Gastrocnemius medialis (tissue), 4 donors: ENCODE data around the gene TAOK1. TPM values are rescaled to one million over a fixed set of nuclear protein-coding genes. Genes with fewer than 3 reads are reported as not detected.

Experiments
- ATAC-seq, 2 donors: fragments of 150-250 bp; one replicate each; pipeline ENCODE4 v1.9.1; 2016
- DNase-seq, 2 donors: peaks; one replicate each; pipeline ENCODE4 v3.0.0-alpha.2; 2019
- H3K27ac ChIP-seq, 4 donors: fragments of 200-600 bp; sonication (generic); 1 replicate in 1 of 4; 2 replicates in 3 of 4; pipeline ENCODE4 v1.5.1; 2016 to 2018; ENCODE audit warnings: mild to moderate bottlenecking in 2 of 4, moderate library complexity in 1 of 4
- H3K27me3 ChIP-seq, 3 donors: fragments of 200-600 bp; sonication (generic) in 2 of 3; 1 replicate in 1 of 3; 2 replicates in 2 of 3; pipeline versions ENCODE4 v1.5.1 to v1.6.0; 2016 to 2019; ENCODE audit warnings: mild to moderate bottlenecking in 1 of 3, moderate library complexity in 1 of 3
- H3K36me3 ChIP-seq, 2 donors: fragments of 200-600 bp; sonication (generic) in 1 of 2; one replicate each; pipeline ENCODE4 v1.5.1; 2017 to 2018
- H3K4me1 ChIP-seq, 2 donors: fragments of 200-600 bp; sonication (generic) in 1 of 2; one replicate each; pipeline ENCODE4 v1.5.1; 2016 to 2017; ENCODE audit warnings: mild to moderate bottlenecking in 2 of 2
- H3K4me3 ChIP-seq, 4 donors: fragments of 200-600 bp; sonication (generic) in 3 of 4; 1 replicate in 1 of 4; 2 replicates in 3 of 4; pipeline ENCODE4 v1.5.1; 2016 to 2019; ENCODE audit warnings: mild to moderate bottlenecking in 2 of 4
- H3K9me3 ChIP-seq, 3 donors: fragments of 200-600 bp; sonication (generic) in 2 of 3; 1 replicate in 1 of 3; 2 replicates in 2 of 3; pipeline ENCODE4 v1.5.1; 2016 to 2019
- POLR2A ChIP-seq, 2 donors: fragments of 450-650 bp; IDR thresholded peaks; one replicate each; pipeline ENCODE4 v1.6.1; 2017; ENCODE audit warnings: antibody characterized with exemption in 2 of 2, mild to moderate bottlenecking in 2 of 2, moderate library complexity in 2 of 2
- in situ Hi-C, 4 donors: fragments of 200-750 bp; cut with MboI; loops; one replicate each; pipeline versions ENCODE4 v1.15.0 to v1.8.0; 2017; ENCODE audit warnings: low sequenced_read_pairs in 4 of 4
- intact Hi-C: fragments of 100-400 bp; cut with DNase I; formaldehyde crosslinking; loops from one replicate; pipeline ENCODE4 v1.15.1; 2023; ENCODE audit warnings: low total_unique reads
- total RNA-seq, 4 donors: library from RNA; depleted of rRNA; stranded (reverse); fragments of >200 nt; gene quantifications; one replicate each; pipeline versions ENCODE4 v1.1.0 to v1.2.3, GENCODE V29; 2016
- TF ChIP-seq, protein P1 (sequence below), 5 experiments: fragments of 450-650 bp in 3 of 5; fragments of 200-600 bp in 2 of 5; sonication (generic) in 2 of 5; IDR thresholded peaks in 4 of 5; conservative IDR thresholded peaks in 1 of 5; 1 replicate in 4 of 5; 2 replicates in 1 of 5; pipeline ENCODE4 v1.5.1; 2016 to 2019; ENCODE audit warnings: antibody characterized with exemption in 5 of 5, mild to moderate bottlenecking in 3 of 5, moderate library complexity in 3 of 5

TAOK1 gene
- total RNA-seq, 4 donors from 2014 or later, result 30.1 to 48.4 (median 35.7) TPM

DNA sequence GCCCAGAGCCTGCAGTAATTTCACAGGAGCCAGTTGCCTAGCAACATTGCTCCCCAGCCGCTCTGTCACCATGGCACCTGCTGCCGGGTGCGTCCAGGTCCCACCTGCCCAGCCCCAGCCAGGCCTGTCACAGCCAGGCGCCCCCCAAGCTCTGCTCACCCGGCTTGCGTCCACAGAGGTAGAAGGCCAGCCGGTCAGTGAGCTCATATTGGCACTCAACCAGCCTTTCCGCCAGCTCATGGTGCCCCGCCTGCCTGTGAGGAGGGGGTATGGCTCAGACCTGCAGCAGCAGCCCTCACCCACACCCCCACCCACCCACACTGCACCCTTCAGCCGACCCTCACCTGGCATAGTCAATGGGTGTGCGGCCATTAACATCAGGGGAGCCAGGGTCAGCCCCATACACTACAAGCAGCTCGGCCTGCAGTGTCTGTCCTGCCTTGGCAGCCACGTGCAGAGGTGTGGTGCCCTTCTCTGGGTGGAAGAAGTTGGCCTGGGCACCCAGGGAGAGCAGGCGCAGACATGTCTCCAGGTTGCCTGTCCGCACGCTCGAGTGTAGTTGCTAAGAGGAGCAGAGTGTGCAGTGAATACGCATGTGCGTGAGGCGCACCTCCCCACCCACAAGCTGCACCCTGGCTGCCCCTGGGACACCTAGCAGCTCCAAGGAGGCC lies 191.6 kb downstream of the TAOK1 start:
- DNase-seq (peak in 1 of 2 donors; percentile 17), ATAC-seq (no peak)
- intact Hi-C loops (loop anchor here (2.0 to 10.0 kb wide), 4 partner anchors 197 to 511 kb away; partner anchors contain the start of gene SSH2), in situ Hi-C loops (loop anchor here in 1 of 4 donors (25.0 kb wide), 1 partner anchor 356 kb away; the partner anchor contains the start of genes EFCAB5 and SSH2)
- TF ChIP-seq, protein P1, sequence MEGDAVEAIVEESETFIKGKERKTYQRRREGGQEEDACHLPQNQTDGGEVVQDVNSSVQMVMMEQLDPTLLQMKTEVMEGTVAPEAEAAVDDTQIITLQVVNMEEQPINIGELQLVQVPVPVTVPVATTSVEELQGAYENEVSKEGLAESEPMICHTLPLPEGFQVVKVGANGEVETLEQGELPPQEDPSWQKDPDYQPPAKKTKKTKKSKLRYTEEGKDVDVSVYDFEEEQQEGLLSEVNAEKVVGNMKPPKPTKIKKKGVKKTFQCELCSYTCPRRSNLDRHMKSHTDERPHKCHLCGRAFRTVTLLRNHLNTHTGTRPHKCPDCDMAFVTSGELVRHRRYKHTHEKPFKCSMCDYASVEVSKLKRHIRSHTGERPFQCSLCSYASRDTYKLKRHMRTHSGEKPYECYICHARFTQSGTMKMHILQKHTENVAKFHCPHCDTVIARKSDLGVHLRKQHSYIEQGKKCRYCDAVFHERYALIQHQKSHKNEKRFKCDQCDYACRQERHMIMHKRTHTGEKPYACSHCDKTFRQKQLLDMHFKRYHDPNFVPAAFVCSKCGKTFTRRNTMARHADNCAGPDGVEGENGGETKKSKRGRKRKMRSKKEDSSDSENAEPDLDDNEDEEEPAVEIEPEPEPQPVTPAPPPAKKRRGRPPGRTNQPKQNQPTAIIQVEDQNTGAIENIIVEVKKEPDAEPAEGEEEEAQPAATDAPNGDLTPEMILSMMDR (IDR thresholded peaks at IDR 0.05 in 4 of 5, conservative IDR thresholded peaks at IDR 0.05 in 1 of 5), result no peak
- no peak for TF ChIP-seq POLR2A (IDR thresholded peaks at IDR 0.05)
- Histone ChIP-seq H3K4me3 (no peak overlapping the region), H3K27me3 (no peaks in the 10 kb centered on the region), H3K27ac (peak overlapping the region in 2 of 4 donors; percentile 5 to 53), H3K4me1 (peaks cover 33 to 41% of the 10 kb centered on the region in 2 donors), H3K36me3 (peaks cover 0 to 55% of the 10 kb centered on the region in 2 donors), H3K9me3 (no peaks in the 10 kb centered on the region)

DNA sequence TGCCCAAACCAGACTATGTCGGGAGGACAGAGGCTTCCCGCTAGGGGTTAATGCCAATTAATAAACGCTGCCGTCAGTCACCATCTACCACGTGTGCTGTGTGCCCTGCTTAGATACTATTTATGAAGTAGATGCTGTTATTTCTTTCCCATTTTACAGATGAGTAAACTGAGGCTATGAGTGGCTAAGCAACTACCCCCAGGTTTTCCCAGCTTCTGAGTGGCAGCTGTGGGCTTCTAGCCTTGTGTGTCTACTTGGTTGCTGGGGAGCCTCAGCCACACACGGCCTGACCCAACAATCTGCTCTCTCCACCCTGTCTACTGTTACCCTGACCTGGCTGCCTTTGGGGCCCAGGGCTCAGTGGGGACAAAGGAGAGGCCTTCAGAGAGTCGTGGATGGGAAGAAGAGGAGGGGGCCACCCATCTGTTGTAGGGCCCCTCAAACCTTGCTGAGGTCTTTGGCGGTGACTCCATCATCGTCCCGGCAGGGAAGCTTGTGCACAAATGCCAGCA lies 192.1 kb downstream of the TAOK1 start:
- Histone ChIP-seq H3K27me3 (no peaks in the 10 kb centered on the region), H3K36me3 (peaks cover 0 to 49% of the 10 kb centered on the region in 2 donors), H3K9me3 (no peaks in the 10 kb centered on the region), H3K4me1 (peaks cover 38 to 47% of the 10 kb centered on the region in 2 donors), H3K4me3 (no peak overlapping the region), H3K27ac (peak overlapping the region in 3 of 4 donors; percentile 16 to 53 (median 26))
- TF ChIP-seq, protein P1 (IDR thresholded peaks at IDR 0.05 in 4 of 5, conservative IDR thresholded peaks at IDR 0.05 in 1 of 5), result no peak
- no peak for TF ChIP-seq POLR2A (IDR thresholded peaks at IDR 0.05)
- in situ Hi-C loops, result loop anchor here in 1 of 4 donors (25.0 kb wide), 1 partner anchor 355 kb away; the partner anchor contains the start of genes EFCAB5 and SSH2
- ATAC-seq, result no peak
- intact Hi-C loops, result loop anchor here (10.0 kb wide), 1 partner anchor 442 kb away; no protein-coding TSS in a partner anchor
- DNase-seq, result no peak

DNA sequence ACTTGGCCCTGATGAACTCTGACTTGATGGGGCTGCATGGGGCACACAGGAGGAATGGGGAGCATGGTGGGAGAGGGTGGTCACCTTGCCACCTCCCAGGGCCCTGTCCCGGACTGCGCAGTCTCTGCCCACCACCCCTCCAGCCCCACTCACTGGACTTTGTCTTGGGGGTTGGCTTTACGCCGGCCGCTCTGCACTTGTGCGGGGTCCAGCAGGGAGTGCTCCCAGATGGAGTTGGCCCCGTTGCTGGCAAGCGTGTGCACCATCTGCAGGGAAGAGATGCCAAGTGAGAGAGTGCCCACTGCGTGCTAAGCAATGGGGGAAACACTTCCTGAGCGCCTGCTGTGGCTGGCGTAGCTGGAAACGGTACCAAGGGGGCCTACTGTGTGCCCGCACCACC lies 192.6 kb downstream of the TAOK1 start:
- TF ChIP-seq, protein P1 (IDR thresholded peaks at IDR 0.05 in 4 of 5, conservative IDR thresholded peaks at IDR 0.05 in 1 of 5), result no peak
- no peak for TF ChIP-seq POLR2A (IDR thresholded peaks at IDR 0.05)
- peak overlapping the region in 2 of 4 donors; percentile 16 to 53 for H3K27ac ChIP-seq
- H3K4me1 ChIP-seq, result peaks cover 43 to 52% of the 10 kb centered on the region in 2 donors
- no peak for DNase-seq
- H3K36me3 ChIP-seq, result peaks cover 0 to 45% of the 10 kb centered on the region in 2 donors
- no peak overlapping the region for H3K4me3 ChIP-seq
- no peaks in the 10 kb centered on the region for H3K27me3 ChIP-seq
- H3K9me3 ChIP-seq, result no peaks in the 10 kb centered on the region
- intact Hi-C loops (loop anchor here (10.0 kb wide), 1 partner anchor 442 kb away; no protein-coding TSS in a partner anchor), in situ Hi-C loops (loop anchor here in 1 of 4 donors (25.0 kb wide), 1 partner anchor 355 kb away; the partner anchor contains the start of genes EFCAB5 and SSH2)
- no peak for ATAC-seq

DNA sequence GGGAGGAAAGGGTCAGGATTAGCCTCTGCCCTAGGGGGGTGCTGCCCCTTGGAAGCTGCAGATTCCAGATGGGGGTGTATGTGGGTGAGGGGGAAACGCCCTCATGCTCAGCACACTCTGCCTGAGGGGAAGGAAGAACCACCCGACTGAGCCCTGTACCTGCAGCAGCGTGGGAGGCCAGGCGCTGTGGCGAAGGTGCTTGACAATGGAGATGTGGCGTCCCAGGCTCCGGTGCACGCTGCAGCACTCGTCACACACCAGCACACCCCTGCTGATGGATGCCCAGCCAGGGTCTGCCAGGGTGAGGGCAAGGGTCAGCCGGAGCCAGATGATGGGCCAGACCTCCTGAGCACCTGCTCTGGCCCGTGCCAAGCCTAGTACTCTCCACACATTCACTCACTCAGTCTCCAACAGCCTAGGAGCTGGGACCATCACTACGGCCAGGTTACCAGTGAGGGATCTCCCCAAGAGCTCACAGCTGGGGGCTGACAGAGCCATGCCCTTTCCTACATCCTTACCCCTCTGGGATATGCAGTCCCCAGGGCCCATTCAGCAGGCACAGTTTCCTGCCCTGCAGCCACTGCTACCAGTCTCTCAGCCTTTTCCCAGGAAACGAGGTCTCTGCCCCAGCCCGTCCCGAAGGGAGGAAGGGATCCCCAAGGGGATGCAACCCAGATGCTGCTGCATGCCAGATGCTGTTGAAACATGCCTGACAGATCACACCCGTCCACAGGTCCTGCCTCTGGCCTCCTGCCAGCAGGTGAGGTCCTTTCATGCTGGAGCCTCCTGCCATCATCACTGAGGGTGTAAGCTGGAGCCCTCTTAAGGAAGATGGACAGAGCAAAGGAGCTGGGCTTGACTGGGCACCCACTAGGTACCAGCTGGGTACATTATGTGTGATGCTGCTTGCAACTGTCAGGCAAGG lies 193.4 kb downstream of the TAOK1 start:
- ATAC-seq (no peak), DNase-seq (no peak)
- TF ChIP-seq, protein P1 (IDR thresholded peaks at IDR 0.05 in 4 of 5, conservative IDR thresholded peaks at IDR 0.05 in 1 of 5), result no peak
- no peak for TF ChIP-seq POLR2A (IDR thresholded peaks at IDR 0.05)
- no peaks in the 10 kb centered on the region for H3K9me3 ChIP-seq
- H3K4me1 ChIP-seq, result peaks cover 51 to 57% of the 10 kb centered on the region in 2 donors
- in situ Hi-C loops (loop anchor here in 1 of 4 donors (25.0 kb wide), 1 partner anchor 354 kb away; the partner anchor contains the start of genes EFCAB5 and SSH2), intact Hi-C loops (loop anchor here (10.0 kb wide), 1 partner anchor 441 kb away; no protein-coding TSS in a partner anchor)
- H3K27ac ChIP-seq, result peak overlapping the region; percentile 72 to 90 (median 86)
- H3K4me3 ChIP-seq, result peak overlapping the region in 1 of 4 donors; percentile 82
- peaks cover 0 to 37% of the 10 kb centered on the region in 2 donors for H3K36me3 ChIP-seq
- H3K27me3 ChIP-seq, result no peaks in the 10 kb centered on the region
